ENCODE measurements around the gene ADSS1. TPM values are rescaled to one million over a fixed set of nuclear protein-coding genes. Genes with fewer than 3 reads are reported as not detected.
A peak's percentile ranks its signal among the peaks of the same experiment; 100 is the strongest.

ADSS1 gene
- total RNA-seq, 1 experiment from 2014 or later: 3.7 TPM

- peak; percentile 61 for DNase-seq (ENCODE audit: low spot score)
Observed at GRCh38 chr14:104768437-104769323, 44.7 kb downstream of the ADSS1 start.

DNA sequence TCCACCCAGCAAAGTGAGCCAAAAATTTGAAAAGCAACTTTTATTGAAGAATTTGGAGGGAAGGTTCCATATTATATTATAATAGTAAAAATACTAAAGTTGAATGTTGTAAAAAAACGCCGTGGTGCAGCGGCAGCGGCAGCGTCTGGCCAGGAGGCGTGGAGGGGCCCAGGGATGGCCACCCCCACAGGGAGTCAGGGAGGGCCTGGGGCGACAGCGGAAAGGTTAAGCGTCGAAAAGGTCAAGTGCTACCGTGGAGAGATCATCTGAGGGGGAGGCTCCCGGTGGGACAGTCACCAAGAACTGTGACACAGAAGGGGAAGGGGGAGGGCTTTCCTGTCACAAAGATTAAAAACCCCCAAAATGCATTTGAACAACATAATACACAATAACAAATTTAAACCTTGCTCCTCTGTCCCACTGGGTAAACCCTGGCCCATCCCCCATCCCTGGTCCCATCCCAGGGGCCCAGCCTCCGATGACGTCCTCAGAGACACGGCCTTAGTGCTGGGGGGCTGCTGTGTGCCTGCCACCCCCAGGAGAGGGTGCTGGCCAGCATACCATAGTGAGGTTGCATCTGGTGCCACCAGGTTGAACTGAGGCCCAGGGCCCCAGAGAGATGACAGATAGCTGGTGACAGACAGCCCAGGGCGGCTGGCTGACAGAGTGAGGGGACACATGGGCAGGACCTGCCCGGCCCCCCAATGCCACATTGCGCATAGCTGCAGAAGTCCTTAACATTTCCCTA, 45.5 kb downstream of the ADSS1 start:
- no peak for DNase-seq (ENCODE audit: low spot score)

- DNase-seq (ENCODE audit: low spot score): no peak
Observed at GRCh38 chr14:104770072-104770579, 46.1 kb downstream of the ADSS1 start.

DNA sequence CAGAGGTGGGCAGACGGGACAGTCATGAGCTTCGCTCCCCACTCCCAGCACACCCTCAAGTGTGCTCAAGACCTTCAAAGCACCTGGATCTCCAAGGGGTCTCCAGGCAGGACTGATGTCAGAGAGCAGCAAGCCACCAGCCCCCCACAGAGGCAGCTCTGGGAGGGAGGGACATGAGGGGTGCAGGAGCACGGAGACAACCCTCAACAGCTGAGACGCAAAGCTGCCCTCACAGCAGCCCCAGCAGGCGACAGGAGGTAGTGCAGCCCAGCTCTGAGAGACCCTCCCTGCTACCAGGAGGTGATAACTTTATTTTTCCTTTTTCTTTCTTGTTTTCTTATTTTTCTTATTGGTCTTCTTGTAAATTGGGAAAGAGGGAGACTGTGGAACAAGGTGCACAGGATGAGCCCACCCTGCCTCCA, 46.8 kb downstream of the ADSS1 start:
- no peak for DNase-seq (ENCODE audit: low spot score)

DNA sequence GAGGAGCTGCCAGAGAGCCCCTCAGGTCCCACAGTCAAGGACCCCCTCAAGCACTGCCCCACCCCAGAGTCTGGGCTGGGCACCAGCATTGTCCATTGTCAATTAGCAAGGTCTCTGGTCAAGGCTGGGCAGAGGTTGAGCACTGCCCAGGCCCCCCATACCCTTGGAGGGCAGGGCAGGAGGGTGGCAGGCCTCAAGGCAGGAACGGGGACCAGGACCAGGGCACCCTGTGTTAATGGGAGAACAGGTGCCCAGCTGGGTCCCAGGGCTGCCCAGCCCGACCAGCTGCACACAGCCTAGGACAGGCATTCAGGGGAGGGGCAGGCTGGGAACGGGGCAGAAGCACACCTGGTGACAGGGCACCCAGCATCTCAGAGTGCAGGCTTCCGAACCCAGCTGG, 47.3 kb downstream of the ADSS1 start:
- DNase-seq (ENCODE audit: low spot score): no peak

DNA sequence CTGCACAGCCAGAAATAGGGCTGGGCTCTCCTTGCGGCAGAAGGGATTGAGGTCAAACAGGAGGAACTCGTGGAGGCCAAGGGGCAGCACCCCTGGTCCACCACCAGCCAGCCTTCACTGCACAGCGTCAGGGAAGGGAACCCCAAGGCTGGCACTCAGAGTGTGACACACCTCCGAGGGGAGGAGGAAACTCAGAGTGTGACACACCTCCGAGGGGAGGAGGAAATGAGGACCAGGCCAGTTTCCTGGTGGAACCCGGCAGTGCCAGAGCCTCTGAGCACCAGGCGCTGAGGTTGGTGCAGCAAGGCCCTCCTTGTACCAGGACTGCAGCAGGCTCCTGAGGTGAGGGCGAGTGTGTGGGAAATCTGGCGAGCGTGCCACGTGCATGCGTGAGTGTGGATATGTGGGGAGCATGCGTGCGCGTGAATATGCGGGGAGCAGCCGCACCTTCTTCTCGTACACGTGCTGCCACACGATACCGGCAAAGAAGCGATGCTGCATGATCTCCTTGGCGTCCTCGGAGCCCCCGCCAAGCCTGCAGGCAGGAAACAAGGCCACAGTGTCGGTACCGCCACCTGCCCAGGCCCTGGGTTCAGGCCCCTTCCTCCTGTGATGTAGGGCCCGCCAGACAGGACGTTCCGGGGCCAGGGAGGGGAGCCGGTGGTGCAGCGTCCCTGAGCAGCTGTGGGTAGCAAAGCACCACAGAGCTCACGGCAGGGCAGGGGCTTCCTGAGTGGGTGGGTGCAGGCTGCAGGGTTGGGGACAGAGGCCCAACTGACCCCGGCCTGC, 48.1 kb downstream of the ADSS1 start:
- no peak for DNase-seq (ENCODE audit: low spot score)

- DNase-seq (ENCODE audit: low spot score): no peak
Observed at GRCh38 chr14:104772707-104773504, 48.9 kb downstream of the ADSS1 start.

GRCh38 chr14:104773505-104774452, 49.8 kb downstream of the ADSS1 start:
- no peak for DNase-seq (ENCODE audit: low spot score)

- no peak for DNase-seq (ENCODE audit: low spot score)
Observed at GRCh38 chr14:104774453-104775072, 50.5 kb downstream of the ADSS1 start.

DNA sequence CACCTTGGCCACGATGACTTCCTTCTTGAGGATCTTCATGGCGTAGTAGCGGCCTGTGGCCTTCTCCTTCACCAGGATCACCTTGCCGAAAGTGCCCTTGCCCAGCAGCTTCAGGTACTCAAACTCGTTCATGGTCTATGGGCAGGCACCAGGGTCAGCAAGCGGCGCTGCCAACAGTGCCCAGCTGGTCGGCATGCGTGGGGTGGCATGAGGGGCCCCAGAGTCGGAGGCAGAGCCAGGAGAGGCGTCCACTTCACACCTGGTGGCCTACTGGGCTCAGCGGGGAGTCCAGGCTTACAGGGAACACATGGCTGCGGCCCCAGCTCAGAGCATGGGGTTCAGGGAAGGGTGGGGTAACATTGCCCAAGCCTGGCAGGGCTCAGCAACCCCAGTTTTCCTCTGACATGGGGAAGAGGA, 51.1 kb downstream of the ADSS1 start:
- no peak for DNase-seq (ENCODE audit: low spot score)

DNA sequence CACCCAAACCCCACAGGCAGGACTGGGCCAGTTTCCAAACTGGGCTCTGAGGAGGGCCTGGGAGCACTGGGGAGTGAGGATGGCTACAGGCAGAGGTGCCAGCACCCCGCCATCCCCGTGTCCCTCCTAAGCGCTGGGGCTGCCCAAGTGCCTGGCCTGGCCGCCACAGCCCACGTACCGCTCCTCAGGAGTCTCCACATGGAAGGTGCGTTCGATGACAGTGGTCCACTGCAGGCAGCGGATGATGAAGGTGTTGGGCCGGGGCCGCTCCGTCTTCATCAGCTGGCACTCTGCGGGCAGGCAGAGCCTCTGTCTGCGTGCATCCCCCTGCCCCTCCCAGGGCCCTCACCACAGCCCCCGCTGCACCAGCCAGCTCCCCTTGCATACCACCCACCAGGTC, 52.5 kb downstream of the ADSS1 start:
- no peak for DNase-seq (ENCODE audit: low spot score)

DNA sequence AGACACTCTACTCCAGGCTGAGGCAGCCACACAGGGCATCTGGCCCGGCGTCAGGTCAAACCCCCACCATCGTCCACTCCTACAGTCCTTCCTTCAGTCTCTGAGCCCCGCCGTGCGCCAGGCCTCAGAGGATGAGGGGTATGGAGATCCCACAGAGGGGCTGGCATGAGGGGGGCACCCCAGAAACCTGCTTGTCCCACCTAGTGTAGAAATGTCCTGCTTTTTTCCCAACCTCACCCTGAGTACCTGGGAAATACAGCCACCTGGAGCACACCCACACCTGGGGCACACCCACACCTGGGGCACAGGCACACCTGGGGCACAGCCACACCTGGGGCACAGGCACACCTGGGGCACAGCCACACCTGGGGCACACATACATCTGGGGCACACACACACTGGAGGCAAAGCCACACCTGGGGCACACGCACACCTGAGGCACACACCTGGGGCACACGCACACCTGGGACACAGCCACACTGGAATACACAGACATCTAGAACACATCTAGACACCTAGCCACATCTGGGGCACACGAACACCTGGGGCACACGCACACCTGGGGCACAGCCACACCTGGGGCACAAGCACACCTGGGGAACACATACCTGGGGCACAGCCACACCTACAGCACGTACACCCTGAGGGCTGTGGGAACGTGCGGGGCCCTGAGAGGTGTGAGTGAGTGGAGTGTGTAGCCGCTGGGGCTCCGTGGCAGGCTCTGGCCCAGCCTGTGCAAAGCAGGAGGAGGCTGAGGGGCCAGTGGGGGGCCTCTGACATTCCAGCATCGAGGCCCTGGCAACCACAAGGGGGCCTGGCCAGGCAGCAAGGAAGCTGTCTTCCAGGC, 53.2 kb downstream of the ADSS1 start:
- DNase-seq (ENCODE audit: low spot score): no peak

DNA sequence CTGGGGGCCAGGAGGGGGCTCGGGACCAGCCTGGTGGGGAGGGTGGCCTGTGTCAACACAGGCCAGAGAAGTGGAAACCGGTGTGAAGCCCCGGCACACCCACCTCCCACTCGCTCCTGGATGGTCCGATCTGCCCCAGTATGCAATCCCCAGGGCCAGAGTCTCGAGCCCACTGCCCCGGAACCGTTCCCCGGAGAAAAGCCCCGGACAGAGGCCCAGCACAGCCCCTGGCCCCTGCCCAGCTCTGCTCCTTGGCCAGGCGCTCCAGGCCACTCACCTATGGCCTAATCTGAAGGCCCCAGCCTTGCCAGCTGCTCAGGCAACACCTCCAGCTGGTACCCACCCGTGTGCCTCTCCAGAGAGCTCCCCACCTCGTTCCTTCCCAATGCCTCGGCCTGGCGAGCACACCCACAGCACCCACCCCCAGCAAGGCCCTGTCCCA, 53.8 kb downstream of the ADSS1 start:
- DNase-seq (ENCODE audit: low spot score): no peak

- DNase-seq (ENCODE audit: low spot score): no peak
Observed at GRCh38 chr14:104778694-104779331, 54.8 kb downstream of the ADSS1 start.

DNA sequence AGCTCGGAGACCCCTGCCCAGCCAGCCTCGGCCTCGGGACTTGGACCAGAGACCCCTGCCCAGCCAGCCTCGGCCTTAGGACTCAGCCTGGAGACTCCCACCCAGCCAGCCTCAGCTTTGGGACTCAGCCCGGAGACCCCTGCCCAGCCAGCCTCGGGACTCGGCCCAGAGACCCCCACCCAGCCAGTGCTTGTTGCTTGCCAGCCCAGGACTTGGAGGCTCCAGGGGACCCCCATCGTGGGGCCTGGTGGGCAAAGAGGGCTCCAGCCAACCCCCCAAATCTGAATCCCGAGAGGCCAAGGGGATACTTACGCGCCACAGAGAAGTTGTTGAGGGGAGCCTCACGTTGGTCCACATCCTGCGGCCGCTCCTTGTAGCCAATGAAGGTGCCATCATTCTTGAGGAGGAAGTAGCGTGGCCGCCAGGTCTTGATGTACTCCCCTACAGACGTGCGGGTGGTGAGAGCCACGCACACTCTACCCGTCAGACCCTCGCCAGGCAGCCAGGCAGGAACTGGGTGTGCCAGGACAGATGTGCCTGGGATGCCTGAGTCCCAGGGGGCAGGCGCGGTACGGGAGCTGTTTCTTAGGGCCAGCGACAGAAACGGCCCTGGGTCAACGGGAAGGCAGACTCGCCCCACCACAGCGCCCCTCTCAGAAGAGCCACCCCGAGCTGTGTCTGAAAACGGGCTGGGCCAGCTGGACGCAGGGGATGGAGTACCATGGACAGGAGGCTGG, 55.9 kb downstream of the ADSS1 start:
- DNase-seq (ENCODE audit: low spot score): no peak

DNA sequence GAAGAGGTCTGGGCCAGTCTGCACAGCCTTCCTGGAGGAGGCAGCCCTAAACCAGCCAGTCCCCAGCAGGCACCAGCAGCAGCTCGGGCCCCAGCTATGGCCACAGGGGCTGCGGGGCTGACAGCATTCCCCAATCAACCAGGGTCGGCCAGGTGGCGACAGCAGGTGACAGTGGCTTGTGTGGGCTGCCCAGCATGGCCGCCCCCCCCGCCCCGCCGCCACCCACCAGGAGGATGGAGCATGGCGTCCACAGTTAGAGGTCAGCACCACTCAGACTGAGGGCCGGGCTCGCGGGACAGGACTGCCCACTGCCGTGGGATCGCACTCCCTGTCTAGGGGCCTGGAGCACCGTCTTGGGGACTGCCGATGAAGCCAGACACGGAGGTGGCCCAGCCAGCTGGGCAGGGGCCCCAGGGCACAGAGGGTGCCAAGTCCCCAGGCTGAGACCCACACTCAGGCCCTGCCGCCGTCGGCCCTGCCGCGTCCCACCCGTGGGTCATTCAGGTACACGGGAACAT, 56.5 kb downstream of the ADSS1 start:
- no peak for DNase-seq (ENCODE audit: low spot score)

Data from A172 (cell line).